Testis (tissue), 2 donors: Measurements from ENCODE around the gene ARHGAP30.

ENCODE experiments used
- CTCF ChIP-seq, 3 experiments: fragments of 450-650 bp in 2 of 3; fragments of 200-600 bp in 1 of 3; sonication (generic) in 1 of 3; IDR thresholded peaks; one replicate each; pipeline ENCODE4 v1.5.1; 2016 to 2019; ENCODE audit warnings: antibody characterized with exemption in 3 of 3, mild to moderate bottlenecking in 2 of 3, moderate library complexity in 1 of 3
- POLR2A ChIP-seq: fragments of 450-650 bp; IDR thresholded peaks from one replicate; pipeline ENCODE4 v1.6.1; 2017; ENCODE audit warnings: antibody characterized with exemption, mild to moderate bottlenecking, moderate library complexity

GRCh38 chr1:161083748-161084596 lies 14.3 kb upstream of the ARHGAP30 start:
- TF ChIP-seq CTCF (IDR thresholded peaks at IDR 0.05): no peak
- no peak for TF ChIP-seq POLR2A
